Dedifferentiated amniotic fluid mesenchymal stem cell (primary cell): ENCODE results near the gene EMID1.
A peak's percentile ranks its signal among the peaks of the same experiment; 100 is the strongest.
"Not testable (repeated sequence)": the region's sequence is repeated elsewhere in the genome, so short reads cannot be mapped to it uniquely, and the experiment has no call there.

Source experiments
- DNase-seq: peaks from one replicate; pipeline ENCODE4 v3.0.0-alpha.2; 2016; ENCODE audit errors: extremely low spot score

EMID1 gene

GRCh38 chr22:29230972-29231875 lies 25.5 kb downstream of the EMID1 start:
- DNase-seq: no peak

- no peak for DNase-seq
Observed at GRCh38 chr22:29231971-29232959, 26.6 kb downstream of the EMID1 start.

GRCh38 chr22:29233277-29233877 lies 27.7 kb downstream of the EMID1 start:
- DNase-seq: no peak

GRCh38 chr22:29240481-29240880 lies 34.8 kb downstream of the EMID1 start:
- DNase-seq: not testable (repeated sequence)

- DNase-seq: no peak
Observed at GRCh38 chr22:29243874-29244446, 38.3 kb downstream of the EMID1 start.

GRCh38 chr22:29244785-29245625 lies 39.3 kb downstream of the EMID1 start:
- no peak for DNase-seq

GRCh38 chr22:29245626-29246385 lies 40.1 kb downstream of the EMID1 start:
- peak; percentile 56 for DNase-seq

- DNase-seq: not testable (repeated sequence)
Observed at GRCh38 chr22:29247891-29248290, 42.2 kb downstream of the EMID1 start.

- DNase-seq: no peak
Observed at GRCh38 chr22:29251265-29251664, 45.6 kb downstream of the EMID1 start.

- DNase-seq: no peak
Observed at GRCh38 chr22:29251981-29252911, 46.5 kb downstream of the EMID1 start.

- DNase-seq: no peak
Observed at GRCh38 chr22:29253561-29254285, 48.0 kb downstream of the EMID1 start.

- DNase-seq: no peak
Observed at GRCh38 chr22:29254286-29254660, 48.6 kb downstream of the EMID1 start.

- no peak for DNase-seq
Observed at GRCh38 chr22:29255064-29255621, 49.4 kb downstream of the EMID1 start.

- no peak for DNase-seq
Observed at GRCh38 chr22:29256606-29257325, 51.1 kb downstream of the EMID1 start.

GRCh38 chr22:29257751-29258181 lies 52.1 kb downstream of the EMID1 start:
- DNase-seq: no peak

GRCh38 chr22:29258407-29259252 lies 52.9 kb downstream of the EMID1 start:
- no peak for DNase-seq
